Suprapubic skin (tissue), 4 donors: ENCODE results near the gene P2RY2. TPM values are rescaled to one million over a fixed set of nuclear protein-coding genes. Genes with fewer than 3 reads are reported as not detected.

Source experiments
- DNase-seq, 2 donors: peaks; one replicate each; pipeline ENCODE4 v3.0.0-alpha.2; 2019; ENCODE audit warnings: low spot score in 2 of 2
- H3K27ac ChIP-seq: fragments of 200-600 bp; sonication (generic); one replicate; pipeline ENCODE4 v1.5.1; 2019
- H3K27me3 ChIP-seq: fragments of 200-600 bp; sonication (generic); one replicate; pipeline ENCODE4 v1.5.1; 2019
- H3K36me3 ChIP-seq: fragments of 200-600 bp; sonication (generic); one replicate; pipeline ENCODE4 v1.5.1; 2019
- H3K4me1 ChIP-seq: fragments of 200-600 bp; sonication (generic); one replicate; pipeline ENCODE4 v1.5.1; 2019
- H3K4me3 ChIP-seq: fragments of 200-600 bp; sonication (generic); one replicate; pipeline ENCODE4 v1.5.1; 2019; ENCODE audit warnings: mild to moderate bottlenecking
- H3K9me3 ChIP-seq: fragments of 200-600 bp; sonication (generic); one replicate; pipeline ENCODE4 v1.5.1; 2019
- EP300 ChIP-seq: sonication (generic); formaldehyde crosslinking; IDR thresholded peaks from one replicate; pipeline ENCODE4 v1.6.1; 2017; ENCODE audit warnings: antibody characterized with exemption
- POLR2A ChIP-seq, 2 donors: fragments of 450-650 bp; IDR thresholded peaks; one replicate each; pipeline ENCODE4 v1.6.1; 2017; ENCODE audit warnings: antibody characterized with exemption in 2 of 2, mild to moderate bottlenecking in 2 of 2, moderate library complexity in 2 of 2
- POLR2AphosphoS5 ChIP-seq, 3 donors: sonication (generic); formaldehyde crosslinking; IDR thresholded peaks; one replicate each; pipeline ENCODE4 v1.6.1; 2017; ENCODE audit warnings: antibody characterized with exemption in 3 of 3
- WGBS: methylation state at CpG from one replicate; pipeline ENCODE4 v1.1.5; 2018; 5-methylcytosine and 5-hydroxymethylcytosine counted together
- total RNA-seq, 4 donors: library from RNA; depleted of rRNA; stranded (reverse); fragments of >200 nt; gene quantifications; one replicate each; pipeline ENCODE4 v1.1.0, GENCODE V29; 2016
- TF ChIP-seq, protein P1 (sequence below), 2 donors: fragments of 200-600 bp in 1 of 2; fragments of 450-650 bp in 1 of 2; sonication (generic) in 1 of 2; IDR thresholded peaks; one replicate each; pipeline ENCODE4 v1.5.1; 2016 to 2019; ENCODE audit warnings: antibody characterized with exemption in 2 of 2, mild to moderate bottlenecking in 1 of 2, moderate library complexity in 1 of 2

P2RY2 gene
- total RNA-seq, 4 donors from 2014 or later, result 5.5 to 15.9 (median 12.8) TPM

DNA sequence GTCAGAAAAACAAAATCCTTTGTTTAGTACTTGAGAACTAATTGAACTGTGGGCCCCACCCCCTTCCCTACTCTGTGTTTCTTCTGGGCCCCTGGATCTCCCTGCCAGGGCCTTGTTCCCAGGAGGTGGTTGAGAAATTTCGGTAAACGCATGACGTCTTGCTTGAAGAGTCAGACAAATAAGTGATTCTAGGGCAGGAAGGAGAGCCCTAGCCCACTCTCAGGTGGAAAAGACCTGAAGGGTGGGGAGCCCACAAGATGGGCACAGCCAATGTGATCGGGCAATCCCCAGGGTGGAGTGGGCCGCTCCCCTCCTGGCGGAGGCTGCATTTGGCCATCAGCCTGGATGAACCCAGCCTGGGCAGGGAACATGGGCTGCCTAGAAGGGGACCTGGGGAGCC lies 16.8 kb upstream of the P2RY2 start:
- DNase-seq, result peak; percentile 56 to 70
- TF ChIP-seq, protein P1, sequence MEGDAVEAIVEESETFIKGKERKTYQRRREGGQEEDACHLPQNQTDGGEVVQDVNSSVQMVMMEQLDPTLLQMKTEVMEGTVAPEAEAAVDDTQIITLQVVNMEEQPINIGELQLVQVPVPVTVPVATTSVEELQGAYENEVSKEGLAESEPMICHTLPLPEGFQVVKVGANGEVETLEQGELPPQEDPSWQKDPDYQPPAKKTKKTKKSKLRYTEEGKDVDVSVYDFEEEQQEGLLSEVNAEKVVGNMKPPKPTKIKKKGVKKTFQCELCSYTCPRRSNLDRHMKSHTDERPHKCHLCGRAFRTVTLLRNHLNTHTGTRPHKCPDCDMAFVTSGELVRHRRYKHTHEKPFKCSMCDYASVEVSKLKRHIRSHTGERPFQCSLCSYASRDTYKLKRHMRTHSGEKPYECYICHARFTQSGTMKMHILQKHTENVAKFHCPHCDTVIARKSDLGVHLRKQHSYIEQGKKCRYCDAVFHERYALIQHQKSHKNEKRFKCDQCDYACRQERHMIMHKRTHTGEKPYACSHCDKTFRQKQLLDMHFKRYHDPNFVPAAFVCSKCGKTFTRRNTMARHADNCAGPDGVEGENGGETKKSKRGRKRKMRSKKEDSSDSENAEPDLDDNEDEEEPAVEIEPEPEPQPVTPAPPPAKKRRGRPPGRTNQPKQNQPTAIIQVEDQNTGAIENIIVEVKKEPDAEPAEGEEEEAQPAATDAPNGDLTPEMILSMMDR (IDR thresholded peaks at IDR 0.05), result no peak
- TF ChIP-seq POLR2A (IDR thresholded peaks at IDR 0.05), result no peak
- TF ChIP-seq EP300, result no peak
- no peak for TF ChIP-seq POLR2AphosphoS5 (IDR thresholded peaks at IDR 0.05)
- Histone ChIP-seq H3K9me3 (no peaks in the 10 kb centered on the region), H3K27ac (peak overlapping the region; percentile 64), H3K27me3 (no peaks in the 10 kb centered on the region), H3K4me3 (no peak overlapping the region), H3K4me1 (peaks cover 35% of the 10 kb centered on the region), H3K36me3 (no peaks in the 10 kb centered on the region)
- 49% methylated on average over 6 of the region's 6 CpGs for WGBS

DNA sequence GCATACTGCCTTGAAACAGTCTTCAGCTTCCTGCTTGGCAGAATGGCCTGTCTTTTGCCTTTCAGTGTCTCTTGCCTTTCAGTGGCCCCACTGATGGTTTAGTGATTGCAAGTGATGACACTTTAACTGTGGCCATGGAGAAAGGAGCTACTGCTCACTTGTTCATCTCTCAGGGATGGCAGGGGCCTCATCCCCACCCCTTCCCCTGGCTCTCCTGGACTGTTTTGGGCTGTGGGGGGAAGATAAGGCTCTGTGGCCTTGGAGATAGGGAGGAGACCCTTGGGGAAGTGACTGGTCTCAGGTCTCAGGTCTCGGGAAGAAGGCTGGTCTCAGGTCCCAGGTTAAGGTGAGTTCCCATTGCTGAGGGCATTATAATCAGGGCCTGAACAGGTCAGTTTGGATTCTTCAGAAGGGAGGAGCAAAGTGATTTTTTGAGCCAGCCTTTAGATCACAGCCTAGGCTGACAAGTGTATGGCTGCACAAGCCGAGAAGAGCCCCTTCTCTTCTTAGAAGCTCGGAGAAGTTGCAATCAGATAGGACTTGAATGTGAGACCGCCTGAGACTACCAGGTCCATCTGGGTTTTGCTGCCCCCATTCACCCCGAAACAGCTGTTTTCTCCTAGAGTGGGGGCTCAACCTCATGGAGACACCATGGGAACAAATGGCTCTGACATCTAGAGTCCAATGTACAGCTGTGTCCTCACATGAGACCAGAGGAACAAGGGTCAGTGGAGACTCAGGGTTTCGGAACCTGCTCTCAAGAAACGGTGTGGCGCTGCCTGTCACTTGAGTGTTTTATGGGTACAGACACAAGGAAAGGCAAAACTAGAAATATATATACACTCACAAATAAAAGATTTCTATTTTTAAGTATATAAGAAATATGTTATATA lies 15.9 kb upstream of the P2RY2 start:
- Histone ChIP-seq H3K9me3 (no peaks in the 10 kb centered on the region), H3K4me1 (peaks cover 32% of the 10 kb centered on the region), H3K27ac (no peak overlapping the region), H3K27me3 (no peaks in the 10 kb centered on the region), H3K36me3 (no peaks in the 10 kb centered on the region), H3K4me3 (no peak overlapping the region)
- peak; percentile 29 to 43 for DNase-seq
- WGBS, result 89% methylated on average over 7 of the region's 8 CpGs
- TF ChIP-seq POLR2AphosphoS5 (IDR thresholded peaks at IDR 0.05) (no peak), POLR2A (IDR thresholded peaks at IDR 0.05) (no peak), EP300 (no peak)
- TF ChIP-seq, protein P1 (IDR thresholded peaks at IDR 0.05), result no peak

DNA sequence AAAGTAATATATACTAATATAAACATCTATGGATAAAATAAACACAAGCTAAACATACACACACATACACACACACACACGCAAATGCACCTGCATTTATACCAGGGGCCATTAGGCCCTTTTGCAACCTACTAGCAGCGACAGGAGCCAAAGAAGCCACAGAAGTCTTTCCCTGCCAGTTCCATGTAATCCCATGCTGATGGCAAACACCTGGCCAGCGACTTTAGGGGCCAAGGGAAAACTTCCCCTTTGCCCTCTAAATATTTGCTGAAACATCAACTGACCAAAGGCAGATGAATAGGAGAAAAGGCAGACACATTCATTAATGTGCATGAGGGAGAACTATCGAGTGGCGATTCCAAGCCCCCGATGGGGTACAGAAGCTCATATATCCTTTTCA lies 14.8 kb upstream of the P2RY2 start:
- no peaks in the 10 kb centered on the region for H3K9me3 ChIP-seq
- no peaks in the 10 kb centered on the region for H3K27me3 ChIP-seq
- peaks cover 25% of the 10 kb centered on the region for H3K4me1 ChIP-seq
- H3K36me3 ChIP-seq, result no peaks in the 10 kb centered on the region
- peak in 1 of 2 donors; percentile 26 for DNase-seq
- H3K27ac ChIP-seq, result no peak overlapping the region
- no peak for TF ChIP-seq EP300
- TF ChIP-seq, protein P1 (IDR thresholded peaks at IDR 0.05), result no peak
- TF ChIP-seq POLR2A (IDR thresholded peaks at IDR 0.05), result no peak
- TF ChIP-seq POLR2AphosphoS5 (IDR thresholded peaks at IDR 0.05), result no peak
- H3K4me3 ChIP-seq, result no peak overlapping the region
- 90% methylated on average over 6 of the region's 6 CpGs for WGBS

DNA sequence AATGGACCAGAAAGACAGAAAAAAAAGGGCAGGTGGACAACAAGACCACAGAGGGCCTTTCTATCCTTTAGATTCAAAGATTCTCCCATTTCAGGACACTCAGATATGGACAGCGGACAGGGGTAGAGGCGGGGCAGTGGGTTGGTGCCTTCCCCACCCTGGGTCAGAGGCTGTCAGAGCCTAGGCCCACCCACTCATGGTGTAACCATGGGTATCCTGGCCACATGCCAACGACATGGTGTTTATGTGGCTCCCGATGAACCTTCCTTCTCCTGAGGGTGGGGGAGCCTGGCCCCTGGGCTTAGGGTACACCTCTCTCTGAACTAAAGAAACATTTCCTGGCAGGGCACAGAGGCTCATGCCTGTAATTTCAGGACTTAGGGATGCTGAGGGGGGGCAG lies 14.3 kb upstream of the P2RY2 start:
- no peak overlapping the region for H3K27ac ChIP-seq
- H3K36me3 ChIP-seq, result no peaks in the 10 kb centered on the region
- no peak overlapping the region for H3K4me3 ChIP-seq
- H3K9me3 ChIP-seq, result no peaks in the 10 kb centered on the region
- H3K4me1 ChIP-seq, result peaks cover 25% of the 10 kb centered on the region
- TF ChIP-seq, protein P1 (IDR thresholded peaks at IDR 0.05), result no peak
- TF ChIP-seq EP300 (no peak), POLR2AphosphoS5 (IDR thresholded peaks at IDR 0.05) (no peak), POLR2A (IDR thresholded peaks at IDR 0.05) (no peak)
- WGBS, result 87% methylated on average over 4 of the region's 4 CpGs
- peak; percentile 56 to 76 for DNase-seq
- no peaks in the 10 kb centered on the region for H3K27me3 ChIP-seq

DNA sequence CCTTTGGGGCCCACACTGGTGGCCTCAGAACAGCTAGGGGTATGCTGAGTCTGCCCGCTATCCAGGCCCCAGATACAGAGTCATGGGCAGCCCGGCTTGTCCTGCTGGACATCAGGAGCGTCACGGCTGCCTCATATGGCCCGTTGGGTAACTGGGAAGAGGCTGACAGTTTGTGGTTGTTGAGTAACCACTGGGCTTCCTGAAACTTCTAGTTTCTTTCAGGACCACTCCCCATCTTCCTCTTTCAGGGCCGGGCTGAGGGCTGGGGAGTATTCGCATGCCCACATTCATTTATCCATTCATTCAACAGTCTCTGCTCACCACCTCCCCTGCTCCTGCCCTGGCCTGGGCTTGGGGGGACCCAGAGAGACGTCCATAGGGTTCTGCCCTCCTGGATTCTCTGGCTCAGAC lies 13.4 kb upstream of the P2RY2 start:
- Histone ChIP-seq H3K9me3 (no peaks in the 10 kb centered on the region), H3K36me3 (no peaks in the 10 kb centered on the region), H3K27me3 (no peaks in the 10 kb centered on the region), H3K4me1 (peaks cover 25% of the 10 kb centered on the region), H3K27ac (no peak overlapping the region), H3K4me3 (no peak overlapping the region)
- peak; percentile 60 to 77 for DNase-seq
- TF ChIP-seq POLR2A (IDR thresholded peaks at IDR 0.05), result no peak
- no peak for TF ChIP-seq POLR2AphosphoS5 (IDR thresholded peaks at IDR 0.05)
- WGBS, result 81% methylated on average over 8 of the region's 8 CpGs
